Right atrium auricular region (tissue), 2 donors: Measurements from ENCODE around the gene CEP63. TPM values are rescaled to one million over a fixed set of nuclear protein-coding genes. Genes with fewer than 3 reads are reported as not detected.
"Not testable (repeated sequence)": the region's sequence is repeated elsewhere in the genome, so short reads cannot be mapped to it uniquely, and the experiment has no call there.

Source experiments
- DNase-seq: peaks from one replicate; pipeline ENCODE4 v3.0.0-alpha.2; 2019; ENCODE audit warnings: low spot score
- H3K27ac ChIP-seq, 2 donors: fragments of 200-600 bp; sonication (generic); 1 replicate in 1 of 2; 2 replicates in 1 of 2; pipeline ENCODE4 v1.5.1; 2016 to 2019
- H3K27me3 ChIP-seq, 2 donors: fragments of 200-600 bp; sonication (generic); one replicate each; pipeline versions ENCODE4 v1.5.1 to v1.6.0; 2017 to 2019
- H3K36me3 ChIP-seq: fragments of 200-600 bp; sonication (generic); one replicate; pipeline ENCODE4 v1.5.1; 2016
- H3K4me1 ChIP-seq, 2 donors: fragments of 200-600 bp; sonication (generic); one replicate each; pipeline versions ENCODE4 v1.5.1 to v1.6.0; 2017 to 2019
- H3K4me3 ChIP-seq, 2 donors: fragments of 200-600 bp; sonication (generic); 1 replicate in 1 of 2; 2 replicates in 1 of 2; pipeline ENCODE4 v1.5.1; 2017 to 2019; ENCODE audit warnings: mild to moderate bottlenecking in 1 of 2, moderate library complexity in 1 of 2
- H3K9me3 ChIP-seq, 2 donors: fragments of 200-600 bp; sonication (generic); one replicate each; pipeline ENCODE4 v1.5.1; 2019
- CTCF ChIP-seq, 2 donors: fragments of 200-600 bp; sonication (generic); IDR thresholded peaks; one replicate each; pipeline ENCODE4 v1.5.1; 2019; ENCODE audit warnings: antibody characterized with exemption in 2 of 2
- total RNA-seq, 2 donors: library from RNA; depleted of rRNA; stranded (reverse); fragments of >200 nt; gene quantifications; one replicate each; pipeline ENCODE4 v1.1.0, GENCODE V29; 2016

CEP63 gene
- total RNA-seq, 2 donors from 2014 or later, result 16.1 to 27.8 TPM

DNA sequence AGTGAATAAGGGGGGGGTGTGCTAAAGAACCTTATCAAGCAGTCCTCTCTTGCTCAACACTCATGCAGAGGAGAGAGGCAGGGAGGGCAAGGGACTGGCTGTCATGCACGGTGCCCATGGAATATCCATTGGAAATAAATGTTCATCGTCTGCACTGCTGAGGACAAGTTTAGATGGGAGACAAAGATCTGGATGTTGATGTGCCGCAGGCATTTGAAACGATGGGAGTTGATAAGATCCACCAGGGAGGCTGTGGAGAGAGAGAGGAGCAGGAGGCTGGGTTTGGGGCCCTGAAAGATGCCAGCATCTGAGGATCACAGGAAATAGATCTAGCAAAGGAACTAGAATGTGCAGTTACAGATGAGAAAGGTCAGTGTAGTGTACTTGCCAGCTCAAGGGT lies 76.2 kb downstream of the CEP63 start:
- no peak overlapping the region for H3K4me3 ChIP-seq
- DNase-seq, result no peak

DNA sequence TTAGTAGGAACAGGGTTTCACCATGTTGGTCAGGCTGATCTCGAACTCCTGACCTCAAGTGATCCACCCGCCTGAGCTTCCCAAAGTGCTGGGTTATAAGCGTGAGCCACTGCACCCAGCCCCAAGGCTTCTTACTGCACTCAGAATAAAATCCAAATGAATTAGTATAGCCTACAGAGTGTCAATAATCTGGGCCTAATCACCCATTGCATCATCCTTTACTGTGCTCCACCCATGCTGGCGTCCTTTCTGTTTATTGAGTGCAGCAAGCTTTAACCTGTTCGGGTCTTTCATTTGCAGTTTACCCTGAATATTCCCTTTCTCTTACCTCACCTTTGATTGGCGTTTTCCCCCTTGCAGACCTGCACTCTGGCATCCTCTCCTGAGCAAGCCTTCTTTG lies 77.7 kb downstream of the CEP63 start:
- Histone ChIP-seq H3K4me3 (no peak overlapping the region), H3K4me1 (no peaks in the 10 kb centered on the region), H3K9me3 (no peaks in the 10 kb centered on the region), H3K27me3 (no peaks in the 10 kb centered on the region), H3K36me3 (peaks cover 11% of the 10 kb centered on the region), H3K27ac (no peak overlapping the region)
- DNase-seq, result no peak
- no peak for TF ChIP-seq CTCF (IDR thresholded peaks at IDR 0.05)

More for the DNA sequence above, 76.2 kb downstream of the CEP63 start:
- no peak for TF ChIP-seq CTCF (IDR thresholded peaks at IDR 0.05)
- H3K27ac ChIP-seq, result no peak overlapping the region
- H3K9me3 ChIP-seq, result no peaks in the 10 kb centered on the region
- H3K27me3 ChIP-seq, result no peaks in the 10 kb centered on the region
- no peaks in the 10 kb centered on the region for H3K4me1 ChIP-seq
- peaks cover 11% of the 10 kb centered on the region for H3K36me3 ChIP-seq

DNA sequence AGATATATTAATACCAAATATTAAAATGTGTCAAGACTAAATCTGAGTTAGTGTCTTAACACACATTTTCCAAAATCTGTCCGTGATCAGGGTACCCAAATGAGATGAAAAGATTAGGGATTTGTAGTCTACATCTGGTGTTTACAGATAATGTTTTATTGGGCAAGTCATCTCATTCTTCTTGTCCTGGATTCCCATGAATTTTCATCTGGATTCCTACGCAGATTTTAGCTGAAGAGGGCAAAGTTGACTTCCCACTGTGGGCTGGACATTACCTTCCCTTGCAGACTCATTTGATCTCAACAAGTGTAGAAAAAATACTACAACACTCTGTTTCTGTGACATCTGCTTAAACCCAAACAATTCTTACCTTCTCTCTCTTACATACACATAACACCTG lies 79.1 kb downstream of the CEP63 start:
- Histone ChIP-seq H3K9me3 (no peaks in the 10 kb centered on the region), H3K36me3 (no peaks in the 10 kb centered on the region), H3K27ac (no peak overlapping the region), H3K4me3 (no peak overlapping the region), H3K4me1 (no peaks in the 10 kb centered on the region), H3K27me3 (no peaks in the 10 kb centered on the region)
- no peak for DNase-seq
- no peak for TF ChIP-seq CTCF (IDR thresholded peaks at IDR 0.05)

DNA sequence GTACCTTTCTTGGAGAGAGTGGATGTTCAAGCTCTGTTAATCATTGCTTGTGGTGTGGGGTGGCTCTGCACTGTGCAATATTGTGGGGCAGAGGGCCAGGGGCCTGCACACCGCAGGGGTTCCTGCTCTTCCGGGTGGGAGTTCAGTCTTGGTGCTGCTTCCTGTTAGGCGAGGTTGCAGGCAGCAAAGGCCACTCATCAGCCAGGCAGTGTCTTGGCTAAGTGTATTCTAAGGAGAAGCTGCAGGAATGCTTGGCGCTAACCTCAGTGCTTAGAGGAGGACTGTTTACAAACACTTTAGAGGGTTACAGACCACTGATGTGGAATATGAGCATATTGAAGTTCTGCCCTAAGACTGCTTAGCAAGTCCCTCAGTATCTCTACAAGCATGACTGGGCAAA lies 81.7 kb downstream of the CEP63 start:
- no peaks in the 10 kb centered on the region for H3K9me3 ChIP-seq
- no peak overlapping the region for H3K27ac ChIP-seq
- no peak overlapping the region for H3K4me3 ChIP-seq
- no peaks in the 10 kb centered on the region for H3K4me1 ChIP-seq
- no peak for TF ChIP-seq CTCF (IDR thresholded peaks at IDR 0.05)
- no peaks in the 10 kb centered on the region for H3K27me3 ChIP-seq
- no peaks in the 10 kb centered on the region for H3K36me3 ChIP-seq
- DNase-seq, result no peak

DNA sequence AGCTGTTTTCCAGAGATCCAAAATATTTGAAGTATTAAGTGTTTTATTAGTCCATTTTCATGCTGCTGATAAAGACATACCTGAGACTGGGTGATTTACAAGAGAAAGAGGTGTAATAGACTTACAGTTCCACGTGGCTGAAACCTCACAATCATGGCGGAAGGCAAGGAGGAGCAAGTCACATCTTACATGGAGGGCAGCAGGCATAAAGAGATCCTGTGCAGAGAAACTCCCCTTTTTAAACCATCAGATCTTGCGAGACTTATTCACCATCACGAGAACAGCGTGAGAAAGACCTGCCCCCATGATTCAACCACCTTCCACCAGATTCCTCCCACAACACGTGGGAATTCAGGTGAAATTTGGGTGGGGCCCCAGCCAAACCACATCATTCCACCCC lies 82.9 kb downstream of the CEP63 start:
- H3K4me3 ChIP-seq, result no peak overlapping the region
- no peak for TF ChIP-seq CTCF (IDR thresholded peaks at IDR 0.05)
- H3K9me3 ChIP-seq, result peaks cover 0 to 9% of the 10 kb centered on the region in 2 donors
- H3K27me3 ChIP-seq, result no peaks in the 10 kb centered on the region
- no peak for DNase-seq
- no peaks in the 10 kb centered on the region for H3K36me3 ChIP-seq
- no peaks in the 10 kb centered on the region for H3K4me1 ChIP-seq
- no peak overlapping the region for H3K27ac ChIP-seq

DNA sequence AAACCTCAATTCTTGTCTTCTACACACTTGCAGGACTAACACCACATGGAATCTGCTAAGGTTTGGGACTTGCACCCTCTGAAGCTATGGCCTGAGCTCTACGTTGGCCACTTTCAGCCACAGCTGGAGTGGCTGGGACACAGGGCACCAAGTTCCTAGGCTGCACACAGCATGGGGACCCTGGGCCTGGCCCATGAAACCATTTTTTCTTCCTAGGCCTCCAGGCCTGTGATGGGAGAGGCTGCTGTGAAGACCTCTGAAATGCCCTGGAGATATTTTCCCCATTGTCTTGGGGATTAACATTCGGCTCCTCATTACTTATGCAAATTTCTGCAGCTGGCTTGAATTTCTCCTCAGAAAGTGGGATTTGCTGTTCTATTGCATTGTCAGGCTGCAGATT lies 84.0 kb downstream of the CEP63 start:
- H3K27ac ChIP-seq, H3K27me3 ChIP-seq, H3K4me1 ChIP-seq, H3K4me3 ChIP-seq, H3K9me3 ChIP-seq, DNase-seq, H3K36me3 ChIP-seq: not testable (repeated sequence)
